ENCODE data around the gene BRCC3.

The BRCC3 gene

DNA sequence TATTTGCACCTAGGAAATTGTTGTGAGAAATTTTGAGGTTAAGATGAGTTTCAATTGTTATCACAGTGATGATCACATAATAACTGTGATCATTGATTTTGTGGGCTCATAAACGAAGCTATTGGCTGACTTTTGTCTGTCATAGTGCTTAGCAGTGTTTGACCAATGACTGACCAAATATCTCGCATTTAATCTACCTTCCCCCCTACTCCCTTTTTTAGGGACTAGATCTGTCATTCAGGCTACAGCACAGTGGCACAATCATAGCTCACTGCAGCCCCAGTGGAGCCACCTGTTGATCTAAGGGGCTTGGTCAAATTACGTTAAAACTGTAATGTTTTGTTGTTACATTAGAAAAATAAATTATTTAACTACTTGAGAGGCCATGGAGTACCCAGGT, 43.2 kb upstream of the BRCC3 start:
- H3K4me3 ChIP-seq (replicated peaks in 1 of 2; ENCODE audit: low read depth in 2 of 2, low read length in 2 of 2), result peak overlapping the region; percentile 58 to 63
- TF ChIP-seq, protein P1, sequence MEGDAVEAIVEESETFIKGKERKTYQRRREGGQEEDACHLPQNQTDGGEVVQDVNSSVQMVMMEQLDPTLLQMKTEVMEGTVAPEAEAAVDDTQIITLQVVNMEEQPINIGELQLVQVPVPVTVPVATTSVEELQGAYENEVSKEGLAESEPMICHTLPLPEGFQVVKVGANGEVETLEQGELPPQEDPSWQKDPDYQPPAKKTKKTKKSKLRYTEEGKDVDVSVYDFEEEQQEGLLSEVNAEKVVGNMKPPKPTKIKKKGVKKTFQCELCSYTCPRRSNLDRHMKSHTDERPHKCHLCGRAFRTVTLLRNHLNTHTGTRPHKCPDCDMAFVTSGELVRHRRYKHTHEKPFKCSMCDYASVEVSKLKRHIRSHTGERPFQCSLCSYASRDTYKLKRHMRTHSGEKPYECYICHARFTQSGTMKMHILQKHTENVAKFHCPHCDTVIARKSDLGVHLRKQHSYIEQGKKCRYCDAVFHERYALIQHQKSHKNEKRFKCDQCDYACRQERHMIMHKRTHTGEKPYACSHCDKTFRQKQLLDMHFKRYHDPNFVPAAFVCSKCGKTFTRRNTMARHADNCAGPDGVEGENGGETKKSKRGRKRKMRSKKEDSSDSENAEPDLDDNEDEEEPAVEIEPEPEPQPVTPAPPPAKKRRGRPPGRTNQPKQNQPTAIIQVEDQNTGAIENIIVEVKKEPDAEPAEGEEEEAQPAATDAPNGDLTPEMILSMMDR (IDR thresholded peaks at IDR 0.05; ENCODE audit: low read depth, low read length), result no peak
- DNase-seq (ENCODE audit: low read depth in 2 of 2), result no peak

DNA sequence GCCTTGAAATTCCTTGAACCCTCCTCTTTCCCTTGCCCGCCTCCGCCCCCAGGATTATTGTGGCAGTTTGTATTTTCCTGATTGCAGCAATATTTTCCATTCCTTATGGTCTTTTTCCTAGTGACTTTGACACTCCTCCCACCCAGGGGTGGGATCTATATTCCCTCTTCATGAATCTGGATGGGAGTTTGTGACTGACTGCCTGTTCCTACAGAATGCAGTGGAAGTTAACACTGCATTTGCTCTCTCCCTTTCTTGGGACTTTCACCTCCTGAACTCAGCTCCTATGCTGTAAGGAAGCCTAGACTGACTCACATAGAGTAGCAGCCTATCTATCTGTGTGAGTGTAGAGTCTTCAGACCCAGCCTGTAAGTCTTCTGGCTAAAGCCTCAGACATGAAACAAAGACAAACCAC, 42.4 kb upstream of the BRCC3 start:
- no peak overlapping the region for H3K4me3 ChIP-seq (replicated peaks in 1 of 2; ENCODE audit: low read depth in 2 of 2, low read length in 2 of 2)
- TF ChIP-seq, protein P1 (IDR thresholded peaks at IDR 0.05; ENCODE audit: low read depth, low read length), result no peak
- peak; percentile 54 to 72 for DNase-seq (ENCODE audit: low read depth in 2 of 2)

DNA sequence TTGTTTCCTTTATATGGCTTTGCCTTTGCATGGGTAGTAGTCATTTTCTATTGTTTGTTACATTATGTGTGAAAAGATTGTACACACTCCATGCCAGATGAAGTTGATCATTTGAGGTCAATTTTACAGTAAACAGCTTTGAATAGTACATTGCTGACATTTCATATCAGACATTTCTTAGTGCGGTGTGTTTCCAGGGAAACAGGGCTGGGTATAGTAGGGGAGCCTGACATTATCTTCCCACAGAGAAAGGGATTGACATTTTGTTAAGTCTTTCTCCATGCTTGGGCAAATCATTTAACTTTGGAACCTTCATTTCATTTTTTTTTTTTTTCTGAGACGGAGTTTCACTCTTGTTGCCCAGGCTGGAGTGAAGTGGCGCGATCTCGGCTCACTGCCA, 39.7 kb upstream of the BRCC3 start:
- no peak overlapping the region for H3K4me3 ChIP-seq (replicated peaks in 1 of 2; ENCODE audit: low read depth in 2 of 2, low read length in 2 of 2)
- peak in 1 of 2 donors; percentile 39 for DNase-seq (ENCODE audit: low read depth in 2 of 2)
- TF ChIP-seq, protein P1 (IDR thresholded peaks at IDR 0.05; ENCODE audit: low read depth, low read length), result no peak

DNA sequence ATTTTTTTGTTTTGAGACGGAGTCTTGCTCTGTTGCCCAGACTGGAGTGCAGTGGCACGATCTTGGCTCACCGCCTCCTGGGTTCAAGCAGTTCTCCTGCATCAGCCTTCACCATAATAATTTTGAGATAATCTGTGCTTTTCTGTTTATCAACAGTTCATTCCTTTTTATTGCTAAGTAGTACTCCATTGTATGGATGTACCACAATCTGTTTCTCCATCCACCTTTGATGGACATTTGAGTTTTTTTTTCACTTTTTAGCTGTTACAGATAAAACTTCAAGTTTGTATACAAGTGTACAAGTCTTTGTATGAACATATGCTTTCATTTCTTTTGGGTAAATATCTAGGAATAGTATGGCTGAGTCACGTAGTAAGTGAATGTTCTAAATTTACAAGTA, 35.6 kb upstream of the BRCC3 start:
- no peak for DNase-seq (ENCODE audit: low read depth in 2 of 2)
- TF ChIP-seq, protein P1 (IDR thresholded peaks at IDR 0.05; ENCODE audit: low read depth, low read length), result no peak
- no peak overlapping the region for H3K4me3 ChIP-seq (replicated peaks in 1 of 2; ENCODE audit: low read depth in 2 of 2, low read length in 2 of 2)

DNA sequence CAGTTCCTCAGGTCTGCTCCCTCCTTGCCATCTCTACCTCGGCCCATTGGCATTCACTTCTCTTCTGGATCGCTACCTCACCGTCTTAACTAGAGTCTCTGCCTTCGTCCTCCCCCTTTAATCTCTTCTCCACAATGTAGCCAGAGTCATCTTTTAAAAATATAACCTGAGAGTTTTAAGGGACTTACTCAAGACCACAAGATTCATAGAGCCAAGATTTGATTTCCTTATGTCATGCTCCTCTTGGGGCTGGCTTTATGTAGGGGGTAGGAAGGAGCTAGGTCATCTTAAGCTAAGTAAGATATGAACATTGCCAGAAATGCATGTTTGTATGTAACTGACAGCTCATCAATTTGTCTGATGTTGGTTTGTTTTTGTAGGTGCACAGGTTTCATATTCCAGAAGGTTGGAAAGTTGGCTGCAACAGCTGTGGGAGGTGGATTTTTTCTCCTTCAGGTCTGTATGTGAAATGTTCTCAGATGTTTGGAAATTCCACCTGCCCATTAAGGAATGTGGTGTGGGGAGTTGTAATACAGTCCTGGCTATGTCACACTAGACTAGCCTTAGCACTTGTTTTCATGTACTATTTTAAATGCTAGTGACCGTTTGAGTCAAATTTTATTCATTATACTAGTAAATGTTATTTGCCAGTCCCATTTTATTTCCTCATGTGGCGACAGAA, 25.0 kb upstream of the BRCC3 start:
- TF ChIP-seq, protein P1 (IDR thresholded peaks at IDR 0.05; ENCODE audit: low read depth, low read length), result no peak
- H3K4me3 ChIP-seq (replicated peaks in 1 of 2; ENCODE audit: low read depth in 2 of 2, low read length in 2 of 2), result no peak overlapping the region
- DNase-seq (ENCODE audit: low read depth in 2 of 2), result no peak

DNA sequence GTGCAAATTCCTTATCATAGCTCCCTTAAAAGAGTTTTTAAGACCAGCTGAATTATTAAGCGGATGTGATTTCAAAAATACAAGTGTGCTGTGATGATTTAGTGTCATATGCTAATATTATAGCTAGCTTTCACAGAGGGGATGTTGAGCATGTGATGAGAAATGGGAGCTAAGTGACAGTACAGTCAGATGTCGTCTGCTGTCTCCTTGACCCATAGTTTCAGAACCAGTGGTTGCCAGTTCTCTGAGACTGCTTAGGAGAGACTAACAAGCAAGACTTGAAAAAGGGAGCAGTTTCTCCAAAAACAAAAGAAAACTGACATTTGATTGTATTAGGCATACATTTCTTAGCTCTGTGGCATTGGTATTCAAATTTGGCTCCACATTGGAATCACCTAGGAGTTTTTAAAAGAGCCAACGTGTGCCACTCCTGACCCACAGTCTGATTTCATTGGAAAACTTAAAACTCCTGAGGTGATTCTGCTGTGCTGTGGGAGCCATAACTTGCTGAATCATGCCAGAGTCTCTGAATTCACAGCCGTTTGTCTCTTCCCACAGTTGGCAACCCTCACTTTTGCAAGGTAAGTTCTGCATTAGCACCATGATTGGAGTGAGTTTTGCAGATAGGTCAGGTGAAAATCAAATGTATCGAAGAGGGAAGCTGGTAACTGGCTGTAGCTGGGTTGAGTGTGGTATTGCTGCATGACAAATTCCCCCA, 24.3 kb upstream of the BRCC3 start:
- TF ChIP-seq, protein P1 (IDR thresholded peaks at IDR 0.05; ENCODE audit: low read depth, low read length), result no peak

More for the DNA sequence above, 24.3 kb upstream of the BRCC3 start:
- no peak for DNase-seq (ENCODE audit: low read depth in 2 of 2)
- H3K4me3 ChIP-seq (replicated peaks in 1 of 2; ENCODE audit: low read depth in 2 of 2, low read length in 2 of 2), result no peak overlapping the region

Measured in cardiac fibroblast (primary cell).